UCSD-AML1 (cell line): ENCODE data around the gene ADGRL3.
A peak's percentile ranks its signal among the peaks of the same experiment; 100 is the strongest.

Experiments
- DNase-seq: peaks from one replicate; lab custom pipeline; 2025; ENCODE audit not compliant: unreplicated experiment; lab: John Stamatoyannopoulos, UW

ADGRL3 gene

GRCh38 chr4:61200187-61200915, at the start of gene ADGRL3:
TSS of gene ADGRL3 (plus strand) at chr4:61200326.
- peak; percentile 5 for DNase-seq

DNA sequence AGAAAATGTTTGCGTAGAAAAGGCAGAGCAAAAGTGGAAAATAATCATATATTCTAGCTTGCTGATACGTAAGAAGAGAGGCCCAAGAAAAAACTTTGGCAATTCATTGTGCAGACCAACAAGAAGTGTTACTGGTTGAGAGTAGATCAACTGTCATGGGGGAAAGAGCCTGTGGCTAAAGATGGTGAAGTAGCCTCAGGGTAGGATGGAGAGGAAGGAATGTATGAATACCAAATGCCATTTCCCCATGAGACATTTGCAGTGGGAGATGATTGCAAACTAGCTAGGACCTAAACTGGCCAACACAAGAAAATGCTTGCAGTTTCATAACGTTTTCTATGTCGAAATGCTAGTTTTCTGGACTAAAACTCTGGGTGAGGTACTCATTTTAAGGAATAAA, 47.7 kb upstream of the ADGRL3 start:
- no peak for DNase-seq

DNA sequence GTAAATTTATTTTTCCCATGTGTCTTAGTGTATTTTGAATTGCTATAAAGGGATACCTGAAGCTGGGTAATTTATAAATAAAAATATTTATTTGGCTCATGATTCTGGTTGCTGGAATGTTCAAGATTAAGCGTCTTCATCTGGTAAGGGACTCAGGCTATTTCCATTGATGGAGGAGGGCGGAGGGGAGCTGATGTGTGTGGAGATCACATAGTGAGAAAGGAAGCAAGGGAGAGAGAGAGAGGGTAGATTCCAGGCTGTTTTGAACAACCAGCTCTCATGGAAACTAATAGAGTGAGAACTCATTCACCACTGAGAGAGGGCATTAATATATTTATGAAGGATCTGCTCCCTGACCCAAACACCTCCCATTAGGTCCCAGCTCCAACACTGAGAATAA, 39.6 kb upstream of the ADGRL3 start:
- no peak for DNase-seq

- DNase-seq, result no peak
These were observed 38.0 kb upstream of the ADGRL3 start for GRCh38 chr4:61162116-61162515.

DNA sequence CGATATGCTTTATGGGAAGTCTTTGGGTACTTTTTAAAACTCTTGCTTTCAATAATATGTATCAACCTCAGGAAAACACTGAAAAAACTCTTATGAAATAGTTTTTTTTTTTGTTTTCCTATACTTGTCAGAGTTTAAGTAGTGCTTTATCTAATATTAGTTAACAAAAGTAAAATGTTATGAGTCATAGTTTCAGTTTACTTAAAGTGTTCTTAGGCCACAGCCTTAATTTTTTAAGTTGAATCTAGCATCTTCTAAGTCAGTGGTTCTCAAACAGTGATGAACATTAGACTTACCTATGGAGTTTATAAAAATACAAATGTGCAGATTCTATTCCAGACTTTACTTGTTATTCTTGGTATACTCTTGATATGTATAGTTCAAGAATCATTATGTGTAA, 26.3 kb upstream of the ADGRL3 start:
- DNase-seq, result no peak

- no peak for DNase-seq
These were observed 24.6 kb upstream of the ADGRL3 start for GRCh38 chr4:61175495-61175894.

DNA sequence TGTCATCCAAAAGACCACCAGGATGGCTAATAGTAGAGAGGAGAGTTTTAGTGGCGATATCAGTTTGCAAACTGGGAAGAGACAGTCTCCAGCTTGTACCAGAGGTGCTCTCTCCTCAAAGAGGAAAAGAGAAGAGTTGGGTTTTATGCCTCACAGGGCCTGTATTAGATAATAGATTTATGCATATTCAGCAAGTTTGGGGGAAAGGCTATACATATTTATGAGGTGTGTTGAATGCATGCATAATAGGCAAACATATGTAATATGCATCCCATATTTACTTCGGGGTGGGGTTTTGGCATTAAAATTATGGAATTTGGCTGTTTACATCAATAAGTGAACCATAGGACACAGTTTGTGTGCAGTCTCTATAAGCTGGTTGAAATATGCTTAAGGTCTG, 22.8 kb upstream of the ADGRL3 start:
- DNase-seq, result no peak

GRCh38 chr4:61180405-61180804, 19.7 kb upstream of the ADGRL3 start:
- no peak for DNase-seq

DNA sequence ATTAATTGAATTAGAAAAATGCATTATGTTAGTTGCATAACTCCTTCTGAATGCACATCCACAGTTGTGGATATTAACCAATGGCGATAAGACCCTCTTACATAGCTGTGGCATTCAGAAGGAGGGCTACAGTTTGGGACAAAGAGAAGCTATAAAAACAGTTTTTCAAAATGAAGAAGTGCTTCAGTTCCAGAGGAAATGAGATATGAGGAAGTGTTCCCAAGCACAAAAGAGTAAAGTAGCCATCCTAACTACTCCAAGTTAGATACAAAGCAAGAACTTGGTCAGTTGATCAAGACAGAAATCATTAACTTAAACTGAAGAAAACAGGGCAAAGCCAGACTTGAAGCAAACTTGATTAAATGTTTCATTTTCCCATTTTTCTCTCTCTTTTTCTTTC, 17.2 kb upstream of the ADGRL3 start:
- DNase-seq, result no peak

DNA sequence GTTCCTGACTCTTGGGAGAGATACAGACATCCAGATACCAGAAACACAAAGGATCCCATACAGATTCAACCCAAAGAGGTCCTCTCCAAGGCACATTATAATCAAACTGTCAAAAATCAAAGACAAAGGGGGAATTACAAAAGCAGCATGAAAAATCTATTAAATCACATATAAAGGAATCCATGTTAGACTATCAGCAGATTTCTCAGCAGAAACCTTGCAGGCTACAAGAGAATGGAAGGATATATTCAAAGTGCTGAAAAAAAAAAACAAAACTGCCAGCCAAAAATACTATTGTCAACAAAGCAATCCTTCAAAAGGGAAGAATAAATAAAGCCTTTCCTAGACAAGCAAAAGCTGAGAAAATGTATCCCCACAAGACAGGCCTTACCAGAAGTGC, 14.8 kb upstream of the ADGRL3 start:
- no peak for DNase-seq

- no peak for DNase-seq
These were observed 7.7 kb upstream of the ADGRL3 start for GRCh38 chr4:61192392-61192791.

- DNase-seq, result no peak
These were observed 6.3 kb upstream of the ADGRL3 start for GRCh38 chr4:61193863-61194262.

GRCh38 chr4:61194571-61194970, 5.6 kb upstream of the ADGRL3 start:
- DNase-seq, result no peak

DNA sequence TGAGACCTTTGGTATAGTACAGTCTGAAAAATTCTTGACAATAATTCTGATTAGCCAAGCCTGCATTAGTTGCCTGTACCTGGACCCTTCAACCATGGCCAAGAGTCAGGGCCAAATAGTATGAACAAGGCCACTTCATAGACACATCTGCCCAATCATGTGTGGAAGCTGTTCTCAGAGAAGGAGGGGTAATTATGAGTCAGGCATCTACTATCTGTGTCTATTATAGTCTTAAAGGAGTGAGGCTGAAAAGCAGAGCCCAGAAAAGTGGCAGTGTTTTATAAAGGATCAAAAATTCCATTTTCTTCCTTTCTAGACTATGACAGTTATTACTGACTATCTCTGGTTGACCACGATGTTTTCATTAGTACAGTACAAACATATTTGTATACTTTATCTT, 5.0 kb upstream of the ADGRL3 start:
- no peak for DNase-seq

DNA sequence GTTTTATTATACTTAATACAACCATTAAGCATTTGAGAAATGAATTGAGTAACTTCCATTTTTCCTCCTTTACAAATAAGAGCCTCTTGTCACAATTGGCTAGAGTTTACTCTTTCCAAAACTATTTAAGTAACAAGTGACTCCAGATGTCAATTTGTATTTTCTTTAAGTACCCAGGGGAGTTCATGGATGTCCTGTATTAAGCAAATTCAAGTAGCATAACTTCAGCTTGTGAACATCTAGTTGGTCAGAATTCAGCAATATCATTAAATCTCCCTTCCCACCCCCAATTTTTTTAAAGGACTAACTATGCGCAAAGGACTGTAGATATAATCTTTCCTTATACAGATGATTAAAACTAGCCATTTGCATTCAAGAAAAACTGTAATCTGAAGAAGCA, 1.4 kb upstream of the ADGRL3 start:
- DNase-seq, result no peak

DNA sequence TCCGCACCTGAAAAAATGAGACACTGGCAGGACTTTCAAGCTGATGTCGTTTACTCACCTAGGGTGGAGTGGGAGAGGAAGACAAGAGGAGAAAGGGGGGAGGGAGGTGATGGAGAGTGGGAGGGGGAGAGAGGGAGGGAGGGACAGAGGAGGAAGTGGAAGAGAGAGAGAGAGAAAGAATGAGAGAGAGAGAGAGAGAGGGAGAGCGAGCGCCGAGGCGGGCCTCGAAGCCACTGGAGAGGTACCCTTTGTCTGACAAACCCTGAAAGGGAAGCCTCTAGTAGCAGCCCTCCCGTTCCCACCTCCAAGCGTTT, 296 bp upstream of the ADGRL3 start:
- no peak for DNase-seq

- peak; percentile 12 for DNase-seq
These were observed 895 bp downstream of the ADGRL3 start for GRCh38 chr4:61200916-61201526.

DNA sequence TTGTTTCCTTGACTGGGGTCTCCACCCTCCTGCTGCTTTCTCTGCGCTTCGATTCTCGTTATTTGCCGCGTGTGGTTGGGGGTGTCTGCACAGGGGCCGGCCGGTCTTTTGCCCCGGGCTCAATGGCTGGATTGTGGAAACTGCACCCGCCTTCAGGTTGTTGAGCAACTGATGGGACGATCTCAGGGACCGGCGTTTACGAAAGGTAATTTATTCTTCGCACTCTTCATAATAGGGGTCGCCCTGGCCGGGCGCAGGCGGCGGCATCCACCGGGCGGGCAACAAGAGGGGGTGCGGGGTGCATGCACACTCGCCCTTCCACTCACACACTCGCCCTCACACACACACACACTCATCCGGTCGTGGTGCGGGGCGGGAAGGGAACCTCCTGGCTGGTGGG, 1.4 kb downstream of the ADGRL3 start:
- no peak for DNase-seq

- no peak for DNase-seq
These were observed 2.0 kb downstream of the ADGRL3 start for GRCh38 chr4:61201961-61202637.

DNA sequence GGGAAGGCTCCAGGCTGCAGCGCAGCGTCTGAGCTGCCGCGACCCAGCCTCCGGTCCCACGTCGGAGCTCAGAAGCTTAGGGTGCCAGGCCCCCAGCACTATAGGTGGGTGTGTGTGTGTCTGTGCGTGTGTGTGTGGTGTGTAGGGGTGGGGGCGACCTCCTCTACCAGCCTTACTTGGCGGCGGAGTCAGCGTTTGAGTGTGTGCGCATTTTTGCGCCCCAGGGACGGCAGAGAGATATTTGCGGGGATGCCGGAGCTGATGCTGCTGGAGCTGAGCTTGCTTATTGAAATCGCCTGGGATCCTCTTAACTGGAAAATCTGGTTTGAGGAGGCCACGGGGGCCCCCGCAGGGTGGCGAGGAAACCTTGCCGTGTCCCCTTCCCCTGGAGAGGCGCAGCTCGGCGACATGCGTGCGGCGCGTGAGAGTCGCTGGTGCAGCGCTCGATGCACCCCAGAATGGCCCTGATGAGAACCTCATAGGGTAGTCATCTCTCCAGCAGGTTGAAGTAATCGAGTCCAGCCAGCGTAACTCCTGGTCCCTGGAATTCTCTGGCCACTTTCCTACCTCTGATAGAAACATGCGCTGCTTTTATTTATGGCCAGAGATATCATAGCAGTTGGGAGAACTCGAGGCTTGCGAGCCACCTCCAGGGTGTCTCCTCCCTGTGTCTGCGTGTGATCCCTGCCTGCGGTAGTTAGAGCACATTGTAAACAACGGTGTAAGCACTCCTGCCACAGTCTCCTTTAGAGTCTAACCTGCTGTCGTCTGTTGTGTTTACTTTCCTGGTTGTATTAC, 2.7 kb downstream of the ADGRL3 start:
- no peak for DNase-seq

DNA sequence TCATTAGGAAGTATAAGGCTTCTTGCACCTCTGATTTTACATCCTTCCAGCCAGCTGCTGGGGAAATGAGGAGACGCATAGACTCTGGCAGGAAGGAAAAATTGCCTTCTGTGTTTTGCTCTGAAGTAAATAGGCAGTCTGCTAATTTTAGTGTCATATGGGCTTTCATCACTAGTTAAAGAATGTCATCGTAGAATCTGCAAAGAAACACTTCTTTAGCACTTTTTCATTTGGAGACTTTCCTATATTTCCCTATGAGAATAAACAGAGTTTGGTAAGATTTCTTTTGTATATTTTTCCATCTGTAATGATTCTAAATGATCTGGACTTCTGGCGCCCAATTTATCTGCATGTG, 3.3 kb downstream of the ADGRL3 start:
- DNase-seq, result no peak
